Transverse colon (tissue), 4 donors: ENCODE measurements around the gene WNT16. TPM values are rescaled to one million over a fixed set of nuclear protein-coding genes. Genes with fewer than 3 reads are reported as not detected.

ENCODE experiments used
- DNase-seq: peaks from one replicate; pipeline ENCODE4 v3.0.0-alpha.2; 2019
- H3K27ac ChIP-seq, 4 donors: fragments of 200-600 bp; sonication (generic); 2 replicates each; pipeline ENCODE4 v1.5.1; 2016 to 2018; ENCODE audit warnings: inconsistent platforms in 4 of 4
- H3K27me3 ChIP-seq: fragments of 200-600 bp; sonication (generic); 2 replicates; pipeline ENCODE4 v1.5.1; 2017; ENCODE audit warnings: inconsistent platforms
- H3K36me3 ChIP-seq, 4 donors: fragments of 200-600 bp; sonication (generic); 2 replicates each; pipeline ENCODE4 v1.5.1; 2017 to 2019; ENCODE audit warnings: inconsistent platforms in 4 of 4
- H3K4me1 ChIP-seq, 4 donors: fragments of 200-600 bp; sonication (generic); 2 replicates each; pipeline ENCODE4 v1.5.1; 2017 to 2020; ENCODE audit warnings: inconsistent platforms in 4 of 4
- H3K4me3 ChIP-seq, 4 donors: fragments of 200-600 bp; sonication (generic); 1 replicate in 1 of 4; 2 replicates in 3 of 4; pipeline versions ENCODE4 v1.5.1 to v1.6.1; 2017 to 2019; ENCODE audit warnings: inconsistent platforms in 4 of 4
- H3K9me3 ChIP-seq, 2 donors: fragments of 200-600 bp; sonication (generic); 2 replicates each; pipeline ENCODE4 v1.5.1; 2017 to 2019; ENCODE audit warnings: inconsistent platforms in 2 of 2
- EP300 ChIP-seq: sonication (generic); formaldehyde crosslinking; IDR thresholded peaks from one replicate; pipeline ENCODE4 v1.6.1; 2017; ENCODE audit warnings: antibody characterized with exemption, low read depth
- POLR2A ChIP-seq: fragments of 450-650 bp; IDR thresholded peaks from one replicate; pipeline ENCODE4 v1.6.1; 2016; ENCODE audit warnings: antibody characterized with exemption, mild to moderate bottlenecking, moderate library complexity
- POLR2AphosphoS5 ChIP-seq, 3 donors: sonication (generic); formaldehyde crosslinking; IDR thresholded peaks; one replicate each; pipeline ENCODE4 v1.6.1; 2016; ENCODE audit warnings: antibody characterized with exemption in 3 of 3
- WGBS, 2 donors: methylation state at CpG; one replicate each; pipeline ENCODE4 v1.1.5; 2018; ENCODE audit warnings: low coverage in 1 of 2; 5-methylcytosine and 5-hydroxymethylcytosine counted together
- in situ Hi-C, 4 donors: fragments of 200-750 bp; cut with MboI; loops; one replicate each; pipeline versions ENCODE4 v1.15.0 to v1.15.1; 2017; ENCODE audit warnings: low sequenced_read_pairs in 3 of 4, low pct_ligation_motif_present in 1 of 4, low pct_unique_long_range_greater_than_20kb in 1 of 4
- intact Hi-C: fragments of 100-400 bp; cut with DNase I; formaldehyde crosslinking; loops from one replicate; pipeline ENCODE4 v1.15.1; 2023; ENCODE audit warnings: low total_unique reads
- total RNA-seq, 4 donors: library from RNA; depleted of rRNA; stranded (reverse); fragments of >200 nt; gene quantifications; one replicate each; pipeline ENCODE4 v1.1.0, GENCODE V29; 2016
- TF ChIP-seq, protein P1 (sequence below), 5 experiments: fragments of 200-600 bp in 3 of 5; fragments of 450-650 bp in 2 of 5; sonication (generic) in 3 of 5; IDR thresholded peaks; 1 replicate in 2 of 5; 2 replicates in 3 of 5; pipeline ENCODE4 v1.5.1; 2016 to 2017; ENCODE audit warnings: antibody characterized with exemption in 5 of 5, inconsistent platforms in 3 of 5, mild to moderate bottlenecking in 2 of 5, moderate library complexity in 1 of 5

The WNT16 gene
- total RNA-seq, 4 donors from 2014 or later = 0.32 TPM; not detected in 3

DNA sequence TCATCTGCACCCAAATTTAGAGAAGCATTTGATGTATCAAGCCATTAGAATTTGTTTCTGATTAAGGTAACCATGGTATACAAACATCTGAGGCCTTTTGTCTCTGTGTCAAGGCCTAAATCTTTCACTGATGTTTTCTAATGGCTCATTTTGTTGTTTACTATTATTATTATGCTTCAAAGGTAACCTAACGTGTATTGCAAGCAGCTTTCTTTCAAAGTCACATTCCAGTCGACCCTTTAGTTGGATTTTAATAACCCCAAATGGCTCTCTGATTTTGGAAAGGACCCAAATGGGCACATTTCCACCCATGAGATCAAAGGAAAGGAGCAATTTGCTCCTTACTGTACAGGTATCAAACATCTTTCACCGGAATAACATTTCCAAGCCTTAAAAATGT, 46.7 kb upstream of the WNT16 start:
- peaks cover 0 to 4% (median 0%) of the 10 kb centered on the region in 4 donors for H3K4me1 ChIP-seq
- no peaks in the 10 kb centered on the region for H3K36me3 ChIP-seq
- no peak for TF ChIP-seq POLR2A
- H3K27me3 ChIP-seq = no peaks in the 10 kb centered on the region
- in situ Hi-C loops = no loop called here
- H3K27ac ChIP-seq = no peak overlapping the region
- WGBS, 2 donors = 58 to 77% methylated on average over 3 of the region's 3 CpGs
- DNase-seq = no peak
- H3K9me3 ChIP-seq = peaks cover 0 to 4% of the 10 kb centered on the region in 2 donors
- no peak overlapping the region for H3K4me3 ChIP-seq
- intact Hi-C loops = no loop called here

DNA sequence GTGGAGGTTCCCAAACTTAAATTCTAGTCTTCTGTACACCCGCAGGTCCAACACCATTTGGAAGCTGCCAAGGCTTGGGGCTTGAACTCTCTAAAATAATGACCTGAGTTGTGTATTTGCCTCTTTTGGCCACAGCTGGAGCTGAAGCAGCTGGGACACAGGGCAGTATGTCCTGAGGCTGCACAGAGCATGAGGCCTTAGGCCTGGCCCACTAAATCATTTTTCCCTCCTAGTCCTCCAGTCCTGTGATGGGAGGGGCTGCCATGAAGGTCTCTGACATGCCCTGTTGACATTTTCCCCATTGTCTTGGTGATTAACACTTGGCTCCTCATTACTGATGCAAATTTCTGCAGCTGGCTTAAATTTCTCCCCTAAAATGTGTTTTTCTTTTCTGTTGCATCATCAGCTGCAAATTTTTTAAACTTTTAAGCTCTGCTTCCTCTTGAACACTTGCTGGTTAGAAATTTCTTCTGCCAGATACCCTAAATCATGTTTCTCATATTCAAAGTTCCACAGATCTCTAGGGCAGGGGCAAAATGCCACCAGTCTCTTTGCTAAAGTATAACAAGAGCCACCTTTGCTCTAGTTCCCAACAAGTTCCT, 43.6 kb upstream of the WNT16 start:
- intact Hi-C loops = no loop called here
- 100% methylated on average over 1 of the region's 1 CpG; no CpG with 5 or more reads in 1 of the 2 donors for WGBS, 2 donors
- in situ Hi-C loops = no loop called here
- peaks cover 0 to 4% of the 10 kb centered on the region in 2 donors for H3K9me3 ChIP-seq
- H3K4me1 ChIP-seq = no peaks in the 10 kb centered on the region
- no peak for DNase-seq
- TF ChIP-seq, protein P1, sequence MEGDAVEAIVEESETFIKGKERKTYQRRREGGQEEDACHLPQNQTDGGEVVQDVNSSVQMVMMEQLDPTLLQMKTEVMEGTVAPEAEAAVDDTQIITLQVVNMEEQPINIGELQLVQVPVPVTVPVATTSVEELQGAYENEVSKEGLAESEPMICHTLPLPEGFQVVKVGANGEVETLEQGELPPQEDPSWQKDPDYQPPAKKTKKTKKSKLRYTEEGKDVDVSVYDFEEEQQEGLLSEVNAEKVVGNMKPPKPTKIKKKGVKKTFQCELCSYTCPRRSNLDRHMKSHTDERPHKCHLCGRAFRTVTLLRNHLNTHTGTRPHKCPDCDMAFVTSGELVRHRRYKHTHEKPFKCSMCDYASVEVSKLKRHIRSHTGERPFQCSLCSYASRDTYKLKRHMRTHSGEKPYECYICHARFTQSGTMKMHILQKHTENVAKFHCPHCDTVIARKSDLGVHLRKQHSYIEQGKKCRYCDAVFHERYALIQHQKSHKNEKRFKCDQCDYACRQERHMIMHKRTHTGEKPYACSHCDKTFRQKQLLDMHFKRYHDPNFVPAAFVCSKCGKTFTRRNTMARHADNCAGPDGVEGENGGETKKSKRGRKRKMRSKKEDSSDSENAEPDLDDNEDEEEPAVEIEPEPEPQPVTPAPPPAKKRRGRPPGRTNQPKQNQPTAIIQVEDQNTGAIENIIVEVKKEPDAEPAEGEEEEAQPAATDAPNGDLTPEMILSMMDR (IDR thresholded peaks at IDR 0.05) = no peak
- TF ChIP-seq POLR2AphosphoS5 (IDR thresholded peaks at IDR 0.05) (no peak), EP300 (no peak), POLR2A (no peak)
- H3K27ac ChIP-seq = no peak overlapping the region
- no peak overlapping the region for H3K4me3 ChIP-seq
- no peaks in the 10 kb centered on the region for H3K27me3 ChIP-seq
- H3K36me3 ChIP-seq = no peaks in the 10 kb centered on the region

DNA sequence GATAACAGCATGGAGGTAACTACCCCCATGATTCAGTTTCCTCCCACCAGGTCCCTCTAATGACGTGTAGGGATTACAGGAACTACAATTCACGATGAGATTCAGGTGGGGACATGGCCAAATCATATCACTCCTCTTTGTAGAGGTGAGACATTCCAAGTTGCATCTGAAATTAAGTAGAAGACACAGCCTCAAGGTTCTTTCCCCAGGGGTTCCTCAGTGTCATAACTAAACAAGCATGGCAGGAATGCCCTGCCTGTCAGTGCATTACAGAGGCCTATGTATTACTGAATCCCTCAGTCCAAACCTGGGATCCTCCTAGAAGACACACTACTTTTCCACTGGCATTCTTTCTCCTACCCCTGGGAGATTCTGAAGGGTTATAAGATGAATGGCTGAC, 42.6 kb upstream of the WNT16 start:
- H3K4me3 ChIP-seq = no peak overlapping the region
- H3K9me3 ChIP-seq = peaks cover 0 to 4% of the 10 kb centered on the region in 2 donors
- intact Hi-C loops (no loop called here), in situ Hi-C loops (no loop called here)
- 95% methylated on average over 2 of the region's 2 CpGs; no CpG with 5 or more reads in 1 of the 2 donors for WGBS, 2 donors
- H3K27me3 ChIP-seq = no peaks in the 10 kb centered on the region
- TF ChIP-seq, protein P1 (IDR thresholded peaks at IDR 0.05) = no peak
- no peak for TF ChIP-seq POLR2AphosphoS5 (IDR thresholded peaks at IDR 0.05)
- TF ChIP-seq POLR2A = no peak
- TF ChIP-seq EP300 = no peak
- no peaks in the 10 kb centered on the region for H3K4me1 ChIP-seq
- no peak overlapping the region for H3K27ac ChIP-seq
- H3K36me3 ChIP-seq = no peaks in the 10 kb centered on the region
- DNase-seq = no peak

DNA sequence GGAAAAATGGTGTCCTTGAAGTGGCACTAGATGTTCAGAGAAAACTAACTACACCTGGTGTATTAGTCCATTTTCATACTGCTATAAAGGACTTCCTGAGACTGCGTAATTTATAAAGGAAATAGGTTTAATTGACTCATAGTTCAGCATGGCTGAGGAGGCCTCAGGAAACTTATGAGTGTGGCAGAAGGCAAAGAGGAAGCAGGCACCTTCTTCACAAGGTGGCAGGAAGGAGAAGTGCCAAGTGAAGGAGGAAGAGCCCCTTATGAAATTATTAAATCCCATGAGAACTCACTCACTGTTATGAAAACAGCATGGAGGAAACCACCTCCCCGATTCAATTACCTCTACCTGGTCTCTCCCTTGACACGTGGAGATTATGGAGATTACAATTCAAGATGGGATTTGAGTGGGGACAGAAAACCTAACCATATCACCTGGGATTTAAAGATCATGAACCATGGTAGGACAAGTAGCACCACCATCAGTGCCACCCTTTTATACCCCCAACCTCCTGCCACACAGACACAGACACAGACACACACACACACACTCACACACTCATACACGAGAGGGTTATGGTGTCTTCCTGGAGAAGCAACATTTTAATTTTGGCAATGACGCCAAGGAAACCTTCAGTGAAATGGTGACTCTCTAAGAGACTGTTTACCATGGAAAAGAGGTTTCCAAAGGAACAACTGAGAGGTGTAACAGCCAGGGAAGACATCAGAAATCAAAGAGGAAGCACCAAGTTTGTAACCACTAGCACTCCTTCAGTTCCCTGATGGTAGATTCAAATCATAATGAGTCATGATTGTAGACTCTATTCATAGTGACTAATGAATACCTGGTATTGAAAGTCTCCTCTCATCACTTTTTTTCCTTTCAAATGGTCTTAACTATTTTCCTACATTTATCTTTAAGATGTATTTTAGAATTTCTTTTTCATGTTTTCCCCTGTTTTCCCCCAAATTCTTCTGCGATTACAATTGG, 41.8 kb upstream of the WNT16 start:
- Histone ChIP-seq H3K4me3 (no peak overlapping the region), H3K27ac (no peak overlapping the region), H3K4me1 (no peaks in the 10 kb centered on the region), H3K9me3 (peaks cover 0 to 4% of the 10 kb centered on the region in 2 donors), H3K27me3 (no peaks in the 10 kb centered on the region), H3K36me3 (no peaks in the 10 kb centered on the region)
- TF ChIP-seq POLR2A (no peak), EP300 (no peak), POLR2AphosphoS5 (IDR thresholded peaks at IDR 0.05) (no peak)
- TF ChIP-seq, protein P1 (IDR thresholded peaks at IDR 0.05) = no peak
- DNase-seq = no peak
- in situ Hi-C loops = no loop called here
- intact Hi-C loops = no loop called here
- WGBS, 2 donors = 82 to 92% methylated on average over 4 to 6 of the region's 6 CpGs
